Uterus (tissue), 2 donors: ENCODE results near the gene WASF2.

Source experiments
- CTCF ChIP-seq, 4 experiments: fragments of 200-600 bp in 2 of 4; fragments of 450-650 bp in 2 of 4; sonication (generic) in 2 of 4; IDR thresholded peaks; one replicate each; pipeline ENCODE4 v1.5.1; 2016 to 2019; ENCODE audit warnings: antibody characterized with exemption in 4 of 4, mild to moderate bottlenecking in 2 of 4, moderate library complexity in 1 of 4
- POLR2A ChIP-seq, 2 donors: fragments of 450-650 bp; IDR thresholded peaks; one replicate each; pipeline ENCODE4 v1.6.1; 2016; ENCODE audit warnings: antibody characterized with exemption in 2 of 2, mild to moderate bottlenecking in 1 of 2, moderate library complexity in 1 of 2

DNA sequence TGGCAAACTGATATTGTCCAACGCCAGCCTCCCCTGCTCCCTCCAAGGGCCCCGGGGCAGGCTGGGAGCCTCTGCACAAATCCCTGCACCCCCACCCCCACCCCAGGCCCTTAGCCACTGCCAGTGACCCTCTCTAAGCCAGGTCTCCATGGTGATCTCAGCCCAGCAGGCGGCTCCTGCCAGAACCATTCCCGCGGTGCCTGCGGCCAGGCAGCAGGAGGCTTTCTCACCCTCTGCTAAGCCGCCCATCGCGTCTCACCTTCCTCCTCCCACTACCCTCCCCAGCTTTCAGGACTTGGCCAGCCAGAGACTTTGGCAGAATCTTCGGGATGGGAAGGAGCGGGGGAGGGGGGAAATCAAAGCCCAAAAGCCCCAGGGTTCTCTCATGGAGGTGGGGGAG, 46.8 kb upstream of the WASF2 start:
- no peak for TF ChIP-seq CTCF (IDR thresholded peaks at IDR 0.05)
- no peak for TF ChIP-seq POLR2A (IDR thresholded peaks at IDR 0.05)
